AG20443 (cell line): Measurements from ENCODE around the gene TMEM204.

Experiments used
- DNase-seq: peaks from one replicate; pipeline ENCODE4 v3.0.0; 2012; ENCODE audit warnings: low spot score, mixed read lengths

TMEM204 gene

DNA sequence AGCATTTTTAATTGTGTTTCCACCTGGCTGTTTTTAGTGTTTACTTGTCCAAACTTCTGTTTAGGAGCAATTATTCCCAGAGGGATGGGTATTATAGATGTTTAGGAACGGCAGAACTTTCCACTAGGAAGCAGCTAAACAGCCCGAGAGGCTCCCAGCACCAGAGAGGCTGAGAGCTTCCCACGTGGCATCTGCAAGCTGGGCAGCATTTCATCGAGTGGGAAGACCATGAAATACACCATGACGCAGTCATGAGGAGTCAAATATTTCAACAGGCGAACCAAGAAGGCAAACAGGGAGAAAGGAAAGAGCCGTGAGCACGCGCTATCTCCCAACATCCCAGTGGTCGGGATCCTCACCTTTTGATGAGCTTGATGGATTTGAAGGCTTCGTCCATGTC is 24.1 kb downstream of the TMEM204 start:
- no peak for DNase-seq

DNA sequence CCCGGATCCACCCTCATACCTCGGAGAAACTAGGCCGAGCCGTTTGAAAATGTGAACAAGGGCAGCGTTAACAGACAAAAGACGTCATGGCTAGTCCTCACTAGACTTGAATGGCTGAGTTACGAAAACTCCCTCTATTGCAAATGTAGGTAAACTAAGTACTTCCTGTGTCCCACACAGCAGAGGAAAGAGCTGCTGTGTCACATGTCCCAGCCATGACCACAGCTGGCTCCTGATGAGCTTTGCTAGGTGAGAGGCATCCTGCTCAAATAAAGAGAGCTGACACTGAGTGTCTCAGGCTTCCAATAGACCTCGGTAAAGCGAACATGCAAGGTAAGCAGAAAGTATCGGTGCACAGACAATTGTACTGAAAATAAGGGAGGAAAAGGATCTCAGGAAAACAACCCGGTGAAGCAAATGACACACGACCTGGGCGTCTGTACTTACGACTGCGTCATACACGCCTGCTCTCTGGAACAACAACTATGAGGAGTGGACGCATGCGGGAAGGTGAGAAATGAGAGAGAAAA is 26.0 kb downstream of the TMEM204 start:
- DNase-seq: no peak

DNA sequence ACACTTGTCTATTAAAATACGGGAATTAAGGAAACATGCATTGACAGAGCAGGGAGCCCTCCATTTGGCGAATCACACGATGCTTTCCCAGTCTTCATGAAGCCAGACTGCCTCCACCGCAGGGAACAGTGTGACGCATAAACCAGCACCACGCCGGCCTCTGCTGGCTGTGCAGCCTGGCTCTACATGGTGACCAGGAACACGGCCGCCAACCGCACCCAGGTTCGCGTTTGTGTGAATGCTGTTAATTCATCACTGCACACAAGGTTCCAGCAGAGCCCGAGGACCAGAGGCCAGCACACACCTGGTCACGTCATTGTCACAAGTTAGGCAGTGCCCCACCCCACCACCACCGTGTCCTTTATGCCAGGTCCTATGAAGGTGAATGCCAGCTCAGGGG is 26.7 kb downstream of the TMEM204 start:
- DNase-seq: no peak

DNA sequence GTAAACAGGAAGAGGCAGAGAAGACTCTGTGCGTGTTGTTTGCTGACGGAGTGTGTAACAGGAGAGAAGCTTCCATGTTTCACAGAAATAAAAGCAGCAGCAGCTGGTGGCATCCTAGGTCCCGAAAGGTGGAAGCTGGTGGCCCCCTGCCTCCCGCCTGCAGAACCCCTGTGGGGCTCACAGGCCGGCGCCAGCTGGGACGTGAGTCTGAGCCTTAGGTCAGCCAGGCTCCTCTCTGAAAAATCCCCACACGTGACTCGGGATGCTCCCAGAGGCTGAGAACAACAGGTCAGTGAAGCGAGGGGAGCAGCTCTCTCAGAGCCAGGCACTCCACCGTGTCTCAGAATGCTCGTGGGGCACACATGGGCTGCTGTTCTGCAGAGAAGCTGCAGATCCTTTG is 27.4 kb downstream of the TMEM204 start:
- DNase-seq: no peak

DNA sequence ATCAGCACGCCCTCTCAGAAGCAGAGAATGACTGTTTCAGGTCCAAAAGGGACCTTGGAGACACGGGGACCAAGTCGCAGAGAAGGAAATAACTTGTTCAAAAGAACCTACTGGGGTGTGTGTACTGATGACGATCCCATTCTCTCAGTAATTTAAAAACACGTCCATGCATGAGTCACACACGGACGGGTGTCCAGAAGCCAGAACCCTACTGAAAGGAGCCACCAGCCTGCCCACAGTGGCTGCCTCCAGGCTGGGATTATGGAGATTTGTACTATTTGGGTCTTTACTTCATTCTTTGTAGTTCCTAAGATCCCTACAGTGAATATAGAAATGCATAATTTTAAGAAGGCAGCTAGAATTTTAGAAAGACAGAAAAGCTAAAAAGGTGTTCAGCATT is 27.8 kb downstream of the TMEM204 start:
- DNase-seq: no peak

DNA sequence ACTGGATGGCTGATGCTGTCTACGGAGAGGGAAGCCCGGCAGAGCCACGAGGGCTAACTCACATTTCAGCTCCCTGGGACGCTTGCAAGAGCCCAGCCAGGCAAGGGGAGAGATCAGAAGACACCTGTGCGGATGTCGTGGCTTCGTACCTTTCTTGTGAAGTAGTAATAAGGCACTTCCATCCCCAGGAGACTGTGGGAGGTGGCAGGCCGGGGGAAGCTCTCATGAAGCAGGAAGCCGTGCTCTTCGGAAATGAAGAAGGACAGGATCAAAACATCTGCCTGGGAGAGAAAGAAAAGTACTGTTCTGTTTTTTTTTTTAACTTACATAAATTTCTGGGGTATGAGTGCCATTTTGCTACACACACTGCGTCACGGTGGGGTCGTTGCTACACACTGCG is 28.4 kb downstream of the TMEM204 start:
- DNase-seq: no peak

DNA sequence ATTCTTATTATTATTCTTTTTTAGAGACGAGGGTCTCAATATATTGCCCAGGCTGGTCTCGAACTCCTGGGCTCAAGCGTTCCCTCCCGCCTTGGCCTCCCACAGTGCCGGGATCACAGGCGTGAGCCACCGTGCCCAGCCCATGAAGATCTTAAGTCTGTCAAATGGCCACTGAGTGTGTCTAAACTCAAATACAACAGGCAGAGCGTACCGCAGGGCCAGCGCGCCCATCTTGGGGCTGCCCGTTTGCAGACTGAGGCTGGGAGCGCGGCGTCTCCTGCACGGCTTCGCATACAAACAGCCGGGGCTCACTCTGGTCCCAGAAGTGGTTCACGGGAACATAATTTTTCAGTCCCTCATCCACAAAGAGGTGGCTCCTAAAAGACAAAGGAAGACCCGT is 30.3 kb downstream of the TMEM204 start:
- DNase-seq: no peak

DNA sequence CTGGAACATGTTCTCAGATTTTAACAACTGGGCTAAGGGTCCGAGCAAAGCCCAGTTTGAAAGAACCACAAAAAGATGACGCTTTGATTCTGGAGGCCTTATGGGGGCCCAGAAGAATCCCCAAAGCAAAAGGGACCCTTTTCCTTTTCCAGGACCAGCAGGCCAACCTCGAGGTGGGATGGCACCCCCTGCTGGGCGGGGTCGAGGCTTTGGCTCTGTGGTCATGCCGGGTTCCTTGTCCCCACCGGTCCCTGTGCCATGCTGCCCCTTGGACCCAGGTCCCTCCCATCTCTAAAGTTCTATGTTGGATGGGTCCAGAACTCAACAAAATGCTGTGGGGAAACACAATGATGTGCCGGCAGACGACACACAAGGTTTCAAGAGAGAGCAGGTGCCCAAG is 30.9 kb downstream of the TMEM204 start:
- DNase-seq: no peak

DNA sequence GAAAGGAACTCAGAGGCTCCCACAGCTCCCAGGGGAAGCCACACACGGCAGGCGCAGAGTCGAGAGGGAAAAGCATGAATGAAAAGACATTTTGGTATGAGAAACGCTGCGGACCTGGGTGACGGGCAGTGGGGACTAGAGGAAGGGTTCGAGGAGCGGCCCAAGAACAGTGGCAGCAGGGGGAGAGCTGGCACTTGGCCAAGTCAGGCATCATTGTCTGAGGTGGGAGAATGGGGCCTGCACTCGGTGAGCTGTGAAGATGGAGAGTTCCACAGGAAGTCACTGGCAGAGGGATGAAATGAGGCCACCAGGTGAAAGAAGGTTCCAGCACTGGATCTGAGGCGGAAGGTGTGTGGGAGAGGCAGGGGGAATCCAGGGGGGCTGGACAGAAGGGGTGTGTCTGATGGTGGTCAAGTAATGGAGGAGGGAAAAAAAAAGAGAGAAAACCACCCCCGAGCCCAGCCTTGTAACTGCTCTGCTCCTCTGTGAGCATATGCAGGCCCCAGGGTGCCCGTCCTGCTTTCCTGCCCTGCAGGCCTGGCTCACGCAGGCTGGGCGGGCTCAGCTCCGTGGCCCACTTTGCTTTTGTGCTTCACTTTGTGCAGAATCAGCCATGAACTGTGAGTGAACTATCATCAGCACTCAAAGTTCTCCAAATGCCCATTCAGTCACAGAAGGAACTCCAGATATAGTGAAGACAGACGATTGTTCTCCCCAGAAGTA is 31.8 kb downstream of the TMEM204 start:
- DNase-seq: no peak

DNA sequence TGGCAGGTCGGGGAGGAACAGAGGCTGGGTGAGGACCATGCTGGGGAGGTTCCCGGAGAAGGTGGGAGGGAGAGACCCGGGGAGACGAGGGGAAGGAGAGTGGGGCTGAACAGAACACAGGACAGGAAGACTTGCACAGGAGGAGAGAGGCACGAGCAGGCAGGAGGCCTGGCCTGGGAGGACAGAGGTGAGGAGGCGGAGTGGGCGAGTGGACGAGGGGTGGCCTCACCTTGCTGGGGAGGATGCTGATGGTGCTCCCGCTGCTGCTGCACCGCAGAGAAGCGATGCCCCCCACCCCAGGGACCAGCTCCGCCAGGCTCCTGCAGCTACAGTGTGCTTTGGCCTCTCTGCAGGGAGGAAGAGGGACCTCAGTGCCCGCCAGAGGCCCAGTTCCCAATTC is 34.5 kb downstream of the TMEM204 start:
- no peak for DNase-seq

DNA sequence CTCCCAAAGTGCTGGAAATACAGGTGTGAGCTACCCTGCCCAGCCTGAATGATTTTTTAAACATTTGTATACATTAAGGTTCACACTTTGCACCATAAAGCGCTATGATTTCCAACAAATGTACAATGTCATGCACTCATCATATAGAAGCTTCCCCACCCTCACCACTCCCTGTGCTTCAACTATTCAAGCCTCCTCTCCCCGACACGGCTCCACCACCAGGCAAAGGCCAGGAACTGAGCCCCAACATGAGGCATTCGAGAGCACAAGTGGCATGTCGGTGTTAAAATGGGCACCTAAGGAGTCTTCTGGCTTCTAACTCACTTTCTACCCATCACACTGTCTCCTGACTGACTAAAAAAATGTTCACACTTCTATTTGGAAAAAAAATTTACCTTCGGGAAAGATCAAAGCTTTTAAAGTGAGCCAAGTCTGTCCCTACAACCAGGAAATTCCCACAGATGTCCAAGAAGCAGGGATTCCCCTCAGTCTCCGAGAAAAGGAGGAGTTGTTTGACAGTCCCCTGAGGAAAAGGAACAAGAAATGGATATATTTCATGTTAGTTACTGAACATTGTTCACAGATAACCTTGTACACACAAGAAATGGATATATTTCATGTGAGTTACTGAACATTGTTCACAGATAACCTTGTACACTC is 37.7 kb downstream of the TMEM204 start:
- DNase-seq: no peak

DNA sequence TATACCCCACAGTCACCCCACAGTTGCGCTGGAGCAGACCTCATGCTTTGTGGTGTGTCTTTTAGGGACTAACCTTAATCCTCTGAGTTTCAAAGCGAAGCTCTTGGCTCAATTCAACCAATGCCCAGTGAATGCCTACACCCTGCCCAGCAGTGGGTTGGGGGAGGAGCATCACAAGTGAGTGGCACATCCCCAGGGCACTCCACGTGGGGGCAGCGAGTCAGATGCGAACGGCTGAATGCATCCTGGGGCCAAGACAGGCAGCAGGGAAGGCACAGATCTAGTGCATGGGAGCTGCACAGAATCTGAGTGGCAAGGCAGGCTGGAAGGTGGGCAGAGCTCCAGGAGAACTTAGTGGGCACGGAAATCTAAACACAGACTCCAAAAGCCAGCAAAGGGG is 39.2 kb downstream of the TMEM204 start:
- no peak for DNase-seq

DNA sequence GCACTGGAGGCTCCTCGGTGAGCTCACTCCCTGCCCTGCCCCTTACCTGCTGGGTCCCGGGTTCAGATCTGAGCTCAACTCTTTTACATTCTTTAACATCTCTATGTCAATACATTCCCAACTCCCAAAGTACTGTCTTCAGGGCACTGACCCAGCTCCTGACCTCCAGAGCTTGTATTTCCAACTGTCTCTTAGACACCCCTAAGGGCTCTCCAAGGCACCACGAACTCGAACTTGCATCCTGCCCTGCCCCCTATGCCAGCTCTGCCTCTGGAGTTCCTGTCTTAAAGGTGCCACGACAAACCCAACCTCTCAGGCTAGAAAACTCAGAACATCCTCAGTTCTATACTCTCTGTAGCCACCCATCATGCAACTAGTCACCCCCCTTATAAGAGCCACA is 39.8 kb downstream of the TMEM204 start:
- no peak for DNase-seq

DNA sequence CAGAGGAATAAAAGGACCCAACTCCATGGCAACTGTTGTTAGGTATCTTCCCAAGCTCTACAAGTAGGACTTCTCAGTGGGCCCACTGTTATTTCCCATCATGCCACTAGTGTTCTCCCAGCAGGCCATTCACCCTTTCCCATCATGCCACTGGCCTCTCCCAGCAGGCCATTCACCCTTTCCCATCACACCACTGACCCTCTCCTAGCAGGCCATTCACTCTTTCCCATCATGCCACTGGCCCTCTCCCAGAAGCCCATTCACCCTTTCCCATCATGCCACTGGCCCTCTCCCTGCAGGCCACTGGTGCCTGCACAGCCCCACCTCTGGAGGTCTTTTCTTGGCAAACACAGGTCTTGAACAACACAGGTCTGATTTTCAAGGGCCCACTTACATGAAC is 42.1 kb downstream of the TMEM204 start:
- DNase-seq: no peak

DNA sequence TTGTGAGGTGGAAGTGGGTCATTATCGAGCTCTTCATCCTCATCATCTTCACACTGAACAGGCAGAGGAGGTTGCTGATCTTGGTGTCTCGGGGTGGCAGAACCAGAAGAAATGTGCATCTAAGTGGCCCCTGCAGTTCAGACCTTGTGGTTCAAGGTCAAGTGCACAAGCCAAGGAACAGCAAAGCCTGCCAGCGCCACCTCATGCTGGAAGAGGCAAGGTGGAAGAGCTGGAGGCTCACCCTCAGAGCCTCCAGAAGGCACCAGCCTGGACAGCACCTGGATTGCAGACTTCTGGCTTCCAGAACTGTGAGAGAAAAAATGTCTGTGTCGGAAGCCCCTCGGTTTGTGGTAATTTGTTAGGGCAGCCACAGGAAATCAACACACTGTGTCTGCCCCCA is 45.7 kb downstream of the TMEM204 start:
- DNase-seq: no peak

DNA sequence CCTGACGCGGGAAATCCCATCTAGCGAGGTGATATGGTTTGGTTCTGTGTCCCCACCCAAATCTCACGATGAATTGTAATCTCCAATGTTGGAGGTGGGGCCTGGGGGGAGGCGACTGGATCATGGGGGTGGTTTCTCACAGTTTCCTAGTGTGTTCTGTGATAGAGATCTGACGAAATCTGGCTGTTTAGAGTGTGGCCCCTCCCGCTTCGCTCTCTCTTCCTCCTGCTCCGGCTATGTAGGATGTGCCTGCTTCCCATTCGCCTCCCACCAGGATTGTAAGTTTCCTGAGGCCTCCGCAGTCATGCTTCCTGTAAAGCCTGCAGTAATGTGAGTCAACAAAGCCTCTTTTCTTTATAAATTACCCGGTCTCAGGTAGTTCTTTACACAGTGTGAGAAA is 46.8 kb downstream of the TMEM204 start:
- DNase-seq: no peak

DNA sequence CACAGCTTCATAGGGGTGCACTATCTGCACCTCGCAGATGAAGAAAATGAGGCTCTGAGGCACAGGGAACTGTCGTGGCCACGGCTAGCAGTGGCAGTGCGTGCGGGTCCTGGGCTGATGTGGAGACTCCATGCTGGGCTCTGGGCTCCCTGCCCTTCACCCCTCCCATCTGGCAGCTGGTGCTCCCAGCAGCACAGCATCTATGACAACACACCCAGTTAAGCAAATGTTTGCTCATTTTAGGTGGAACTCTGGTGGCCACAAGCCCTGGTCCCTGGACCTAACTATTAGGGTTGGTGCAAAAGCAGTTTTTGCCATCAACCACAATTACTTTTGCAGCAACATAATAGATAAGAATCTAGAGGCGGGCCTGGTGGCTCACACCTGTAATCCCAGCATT is 47.5 kb downstream of the TMEM204 start:
- DNase-seq: no peak

DNA sequence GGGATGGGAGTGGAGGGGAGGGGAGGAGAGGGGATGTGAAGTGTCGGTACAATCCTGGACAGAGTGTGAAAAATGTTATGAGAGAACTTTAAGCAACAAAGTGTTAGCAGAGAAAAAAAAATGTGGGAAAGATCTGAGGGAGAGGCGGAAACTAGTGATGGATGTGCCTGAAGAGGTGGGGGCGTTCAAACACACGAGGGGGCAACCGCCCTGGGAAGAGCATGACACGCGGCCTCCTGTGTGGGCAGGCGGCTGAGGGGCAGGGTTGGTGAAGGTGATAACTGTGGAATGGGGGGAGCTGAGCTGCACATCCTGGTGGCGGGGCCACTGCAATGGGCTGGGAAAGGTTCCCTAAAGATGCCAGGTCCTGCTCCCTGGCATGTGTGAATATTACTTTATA is 48.3 kb downstream of the TMEM204 start:
- DNase-seq: no peak

DNA sequence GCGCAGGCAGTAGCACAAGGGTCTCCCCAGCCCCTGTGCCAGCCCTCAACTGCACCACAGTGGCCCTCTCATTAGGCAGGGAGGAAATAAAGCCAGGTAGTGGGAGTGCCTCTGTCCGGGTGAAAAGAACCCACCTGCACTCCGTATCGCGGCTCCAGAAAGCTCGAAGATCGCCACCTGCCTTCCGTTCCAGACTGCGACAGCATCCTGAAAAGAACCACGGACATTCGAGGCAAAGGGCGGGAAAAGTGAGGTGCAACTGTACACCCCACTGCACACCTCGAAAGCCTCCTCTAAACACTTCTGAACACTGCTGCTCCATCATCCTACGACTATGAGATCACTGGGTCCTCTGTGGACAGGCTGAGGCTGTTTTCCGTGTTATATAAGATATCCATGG is 49.7 kb downstream of the TMEM204 start:
- DNase-seq: no peak

DNA sequence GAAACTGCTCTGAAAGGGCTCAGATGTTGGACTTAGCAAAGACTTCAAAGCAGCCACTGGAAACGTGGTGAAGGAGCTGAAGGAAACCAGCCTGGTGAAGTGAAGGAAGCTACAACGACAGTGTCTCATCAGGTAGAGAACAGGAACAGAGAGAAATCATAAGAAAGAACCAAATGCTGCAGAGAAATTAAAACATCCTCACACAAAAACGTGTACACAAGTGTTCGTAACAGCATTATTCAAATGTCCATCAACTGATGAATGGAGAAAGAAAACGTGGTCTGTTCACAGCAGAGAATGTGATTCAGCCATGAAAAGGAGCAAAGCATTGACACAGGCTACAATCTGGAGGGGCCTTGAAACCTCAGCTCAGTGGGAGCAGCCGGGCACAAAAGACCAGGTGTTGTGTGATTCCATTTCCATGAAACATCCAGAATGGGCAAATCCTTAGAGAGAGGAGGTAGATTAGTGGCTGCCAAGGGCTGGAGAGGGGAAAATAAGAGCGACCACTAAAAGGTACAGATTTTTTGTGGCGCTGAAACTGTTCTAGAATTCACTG is 51.5 kb downstream of the TMEM204 start:
- no peak for DNase-seq

DNA sequence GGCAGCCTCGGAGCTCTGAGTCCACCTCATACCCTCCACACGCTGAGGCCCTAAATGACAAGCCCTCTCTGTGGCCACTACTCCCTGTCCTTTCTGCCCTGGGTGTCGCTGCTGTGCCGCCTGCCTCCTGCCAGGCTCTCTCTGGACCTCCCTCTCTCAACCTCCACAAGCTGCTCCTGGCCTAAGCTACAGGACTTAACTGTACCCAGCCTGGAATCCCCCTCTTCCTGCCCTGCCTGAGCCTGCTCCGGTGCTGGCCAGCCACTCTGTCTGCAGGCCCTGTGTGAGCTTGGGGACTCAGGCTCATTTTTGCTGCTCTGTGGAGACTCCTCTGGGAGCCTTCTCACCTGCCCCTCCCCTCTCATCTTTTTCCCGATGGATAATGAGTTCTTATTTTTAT is 56.9 kb downstream of the TMEM204 start:
- DNase-seq: no peak

DNA sequence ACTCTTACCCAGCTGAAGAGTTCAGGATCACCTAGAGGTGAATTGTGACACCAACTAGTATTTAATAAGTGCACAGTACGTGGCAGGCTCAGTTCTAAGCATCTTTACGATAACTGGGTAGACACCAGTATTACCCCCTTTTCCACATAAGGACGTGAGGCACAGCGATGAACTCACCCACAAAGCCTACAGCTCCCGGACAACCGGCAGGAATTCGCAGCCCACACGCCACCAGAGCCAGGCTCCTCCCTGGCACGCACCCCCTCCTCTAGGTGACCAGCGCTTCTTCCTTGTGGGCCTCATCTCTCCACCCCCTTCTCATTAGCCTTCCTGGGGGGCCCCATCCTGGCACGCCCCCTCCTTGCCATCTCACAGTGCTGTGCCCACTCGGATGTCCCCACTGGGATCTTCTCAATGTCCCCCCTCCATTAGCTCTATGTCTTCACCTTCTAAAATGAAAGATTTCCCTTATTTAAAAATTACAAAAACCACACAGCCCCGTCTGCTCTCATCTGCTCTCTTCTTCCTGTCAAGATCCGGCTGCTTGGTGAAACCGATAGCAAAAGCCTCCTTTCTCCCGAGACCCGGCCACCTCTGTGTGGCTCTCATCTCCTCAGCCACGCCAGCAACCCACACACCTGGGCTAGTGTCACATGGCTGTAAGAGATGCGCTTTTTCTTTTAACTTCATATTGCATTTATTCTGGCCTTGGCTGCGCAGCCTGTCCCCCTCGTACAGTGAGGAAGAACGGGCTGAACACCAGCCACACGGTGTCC is 57.7 kb downstream of the TMEM204 start:
- DNase-seq: no peak

DNA sequence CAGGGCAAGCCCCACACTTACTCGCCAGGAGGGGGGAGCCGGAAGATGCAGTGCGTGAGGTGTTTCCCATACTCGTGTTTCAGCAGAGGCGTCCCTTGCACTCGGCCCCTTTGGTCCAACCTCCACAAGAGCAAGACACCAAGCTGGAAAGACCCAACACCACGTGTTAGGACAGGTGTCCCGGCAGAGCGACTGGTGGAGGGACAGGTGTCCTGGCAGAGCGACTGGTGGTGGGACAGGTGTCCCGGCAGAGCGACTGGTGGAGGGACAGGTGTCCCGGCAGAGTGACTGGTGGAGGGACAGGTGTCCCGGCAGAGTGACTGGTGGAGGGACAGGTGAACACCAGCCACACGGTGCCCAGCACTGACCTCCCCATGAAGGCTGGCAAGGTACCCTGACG is 59.0 kb downstream of the TMEM204 start:
- no peak for DNase-seq
